HG03025 (cell line): ENCODE data around the gene VPS41.

Experiments
- ATAC-seq: cut with Tn5 transposase; IDR thresholded peaks from one replicate; pipeline ENCODE4 v1.9.1; 2021; ENCODE audit warnings: mild to moderate bottlenecking, moderate library complexity; ENCODE audit not compliant: unreplicated experiment, low FRiP score

VPS41 gene

GRCh38 chr7:38744746-38745145, 164.2 kb downstream of the VPS41 start:
- no peak for ATAC-seq

- no peak for ATAC-seq
Measured at GRCh38 chr7:38743899-38744298, 165.1 kb downstream of the VPS41 start.

GRCh38 chr7:38740041-38740440, 168.9 kb downstream of the VPS41 start:
- ATAC-seq, result no peak

GRCh38 chr7:38736138-38736537, 172.9 kb downstream of the VPS41 start:
- ATAC-seq, result no peak

GRCh38 chr7:38731215-38731614, 177.8 kb downstream of the VPS41 start:
- no peak for ATAC-seq

- ATAC-seq, result no peak
Measured at GRCh38 chr7:38728145-38728544, 180.8 kb downstream of the VPS41 start.

GRCh38 chr7:38727184-38727940, 181.6 kb downstream of the VPS41 start:
- no peak for ATAC-seq

- no peak for ATAC-seq
Measured at GRCh38 chr7:38723327-38723726, 185.7 kb downstream of the VPS41 start.

- no peak for ATAC-seq
Measured at GRCh38 chr7:38716397-38716796, 192.6 kb downstream of the VPS41 start.

- ATAC-seq, result no peak
Measured at GRCh38 chr7:38709123-38709522, 199.9 kb downstream of the VPS41 start.

- ATAC-seq, result no peak
Measured at GRCh38 chr7:38704751-38705150, 204.2 kb downstream of the VPS41 start.

GRCh38 chr7:38704041-38704547, 204.9 kb downstream of the VPS41 start:
- no peak for ATAC-seq

- ATAC-seq, result no peak
Measured at GRCh38 chr7:38703093-38703492, 205.9 kb downstream of the VPS41 start.

- no peak for ATAC-seq
Measured at GRCh38 chr7:38702002-38702535, 206.9 kb downstream of the VPS41 start.

- no peak for ATAC-seq
Measured at GRCh38 chr7:38700116-38700515, 208.9 kb downstream of the VPS41 start.

- no peak for ATAC-seq
Measured at GRCh38 chr7:38699471-38699870, 209.5 kb downstream of the VPS41 start.

GRCh38 chr7:38694326-38694725, 214.7 kb downstream of the VPS41 start:
- no peak for ATAC-seq

- ATAC-seq, result no peak
Measured at GRCh38 chr7:38686888-38687287, 222.1 kb downstream of the VPS41 start.

GRCh38 chr7:38685851-38686250, 223.1 kb downstream of the VPS41 start:
- no peak for ATAC-seq

GRCh38 chr7:38682606-38683005, 226.4 kb downstream of the VPS41 start:
- no peak for ATAC-seq

- no peak for ATAC-seq
Measured at GRCh38 chr7:38681882-38682281, 227.1 kb downstream of the VPS41 start.

- no peak for ATAC-seq
Measured at GRCh38 chr7:38679419-38679818, 229.6 kb downstream of the VPS41 start.
